Measurements from ENCODE around the gene PACS1. TPM values are rescaled to one million over a fixed set of nuclear protein-coding genes. Genes with fewer than 3 reads are reported as not detected.

Gene PACS1
- total RNA-seq, 4 donors from 2014 or later = 17.9 to 37.6 (median 25.4) TPM

- Histone ChIP-seq H3K4me1 (peaks cover 12 to 29% (median 21%) of the 10 kb centered on the region in 3 donors), H3K4me3 (no peak overlapping the region), H3K36me3 (no peaks in the 10 kb centered on the region), H3K27ac (no peak overlapping the region), H3K27me3 (no peaks in the 10 kb centered on the region), H3K9me3 (no peaks in the 10 kb centered on the region)
- TF ChIP-seq POLR2A (IDR thresholded peaks at IDR 0.05) (no peak), CTCF (IDR thresholded peaks at IDR 0.05) (no peak)
- no peak for DNase-seq
- WGBS, 2 donors = 72 to 77% methylated on average over 3 of the region's 3 CpGs
- intact Hi-C loops (cut with DNase I) = loop anchor here (5.0 kb wide), 1 partner anchor 54 kb away; no protein-coding TSS in a partner anchor
These were observed 60.9 kb downstream of the PACS1 start for GRCh38 chr11:66130978-66131377.

GRCh38 chr11:66131937-66132632, 62.0 kb downstream of the PACS1 start:
- TF ChIP-seq CTCF (IDR thresholded peaks at IDR 0.05) (no peak), POLR2A (IDR thresholded peaks at IDR 0.05) (no peak)
- intact Hi-C loops (cut with DNase I) = loop anchor here (5.0 kb wide), 1 partner anchor 55 kb away; no protein-coding TSS in a partner anchor
- Histone ChIP-seq H3K36me3 (no peaks in the 10 kb centered on the region), H3K4me3 (no peak overlapping the region), H3K4me1 (peaks cover 4 to 26% (median 10%) of the 10 kb centered on the region in 3 donors), H3K27me3 (no peaks in the 10 kb centered on the region), H3K27ac (no peak overlapping the region), H3K9me3 (no peaks in the 10 kb centered on the region)
- WGBS, 2 donors = 81 to 86% methylated on average over 7 of the region's 7 CpGs
- DNase-seq = no peak

- Histone ChIP-seq H3K27ac (no peak overlapping the region), H3K4me3 (no peak overlapping the region), H3K27me3 (no peaks in the 10 kb centered on the region), H3K36me3 (no peaks in the 10 kb centered on the region), H3K9me3 (no peaks in the 10 kb centered on the region), H3K4me1 (peaks cover 0 to 22% (median 0%) of the 10 kb centered on the region in 3 donors)
- TF ChIP-seq POLR2A (IDR thresholded peaks at IDR 0.05) (no peak), CTCF (IDR thresholded peaks at IDR 0.05) (no peak)
- DNase-seq = no peak
- intact Hi-C loops (cut with DNase I) = loop anchor here (5.0 kb wide), 1 partner anchor 56 kb away; no protein-coding TSS in a partner anchor
- WGBS, 2 donors = 75 to 80% methylated on average over 6 of the region's 6 CpGs
These were observed 63.2 kb downstream of the PACS1 start for GRCh38 chr11:66133216-66133775.

DNA sequence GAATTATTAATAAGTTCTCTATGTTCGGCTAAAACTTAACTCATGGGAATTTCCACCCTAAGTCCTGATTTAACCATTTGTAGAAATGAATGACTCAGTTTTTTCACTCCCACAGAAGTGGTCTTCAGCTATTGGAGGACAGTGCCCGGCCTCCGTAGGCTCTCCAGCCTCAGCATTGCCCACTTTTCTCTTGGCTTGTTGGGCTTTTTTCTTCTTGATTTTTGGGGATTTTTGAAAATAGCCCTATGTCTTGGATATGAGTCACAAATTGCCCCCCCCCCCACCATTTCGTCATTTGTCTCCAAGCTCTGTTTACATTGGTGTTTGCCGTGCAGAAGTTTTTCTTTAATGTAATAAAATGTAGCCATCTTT, 66.7 kb downstream of the PACS1 start:
- no peaks in the 10 kb centered on the region for H3K36me3 ChIP-seq
- H3K4me3 ChIP-seq = no peak overlapping the region
- peaks cover 0 to 16% (median 0%) of the 10 kb centered on the region in 3 donors for H3K4me1 ChIP-seq
- intact Hi-C loops (cut with DNase I) = no loop called here
- DNase-seq = no peak
- H3K9me3 ChIP-seq = no peaks in the 10 kb centered on the region
- H3K27ac ChIP-seq = no peak overlapping the region
- WGBS, 2 donors = 50 to 51% methylated on average over 5 of the region's 5 CpGs
- H3K27me3 ChIP-seq = no peaks in the 10 kb centered on the region
- TF ChIP-seq POLR2A (IDR thresholded peaks at IDR 0.05) (no peak), CTCF (IDR thresholded peaks at IDR 0.05) (no peak)

DNA sequence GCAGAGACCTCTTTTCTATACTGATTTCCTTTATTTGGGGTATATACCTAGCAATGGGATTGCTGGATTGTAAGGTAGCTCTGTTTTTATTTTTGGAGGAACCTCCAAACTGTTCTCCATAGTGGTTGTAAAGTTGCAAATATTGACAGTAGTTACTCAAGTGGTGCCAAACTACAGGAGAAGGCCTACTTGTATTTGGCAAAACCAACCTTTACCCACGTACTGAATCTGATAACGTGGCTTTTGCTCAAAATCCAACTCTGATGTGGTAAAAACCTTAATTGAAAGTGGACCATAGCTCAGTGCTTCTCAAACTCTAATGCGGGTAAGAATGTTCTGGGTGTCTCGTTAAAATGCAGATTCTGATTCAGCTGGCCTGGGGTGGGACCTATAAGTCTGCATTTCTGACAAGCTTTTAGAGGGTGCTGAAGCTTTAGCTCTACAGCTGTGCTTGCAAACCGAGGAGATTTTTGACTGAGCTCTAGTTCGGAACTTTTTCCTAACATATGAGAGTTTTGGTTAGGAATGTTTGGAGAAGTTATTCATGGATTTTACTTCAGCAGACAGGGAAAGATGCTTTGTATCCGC, 69.8 kb downstream of the PACS1 start:
- intact Hi-C loops (cut with DNase I) = no loop called here
- peaks cover 0 to 24% (median 5%) of the 10 kb centered on the region in 3 donors for H3K4me1 ChIP-seq
- H3K27ac ChIP-seq = no peak overlapping the region
- DNase-seq = no peak
- no peak overlapping the region for H3K4me3 ChIP-seq
- WGBS, 2 donors = 89 to 90% methylated on average over 7 of the region's 7 CpGs
- TF ChIP-seq CTCF (IDR thresholded peaks at IDR 0.05) (no peak), POLR2A (IDR thresholded peaks at IDR 0.05) (no peak)
- H3K9me3 ChIP-seq = no peaks in the 10 kb centered on the region
- no peaks in the 10 kb centered on the region for H3K36me3 ChIP-seq
- no peaks in the 10 kb centered on the region for H3K27me3 ChIP-seq
